Measurements from ENCODE around the gene PRKCI. TPM values are rescaled to one million over a fixed set of nuclear protein-coding genes. Genes with fewer than 3 reads are reported as not detected.
"Not testable (repeated sequence)": the region's sequence is repeated elsewhere in the genome, so short reads cannot be mapped to it uniquely, and the experiment has no call there.

PRKCI gene
- total and polyA plus RNA-seq, 9 of the 15 experiments (the other 6 are each of a cell fraction or from before 2014, with no cell fraction given) = 10.5 to 43.2 (median 31.4) TPM

GRCh38 chr3:170274641-170275040 is 52.4 kb downstream of the PRKCI start (continued):
- TF ChIP-seq ZNF707 (CRISPR knock-in tag; conservative IDR thresholded peaks at IDR 0.05) = no peak
- no peak for TF ChIP-seq NFE2 (IDR thresholded peaks at IDR 0.05; ENCODE audit: low read depth)

GRCh38 chr3:170275832-170276231 is 53.6 kb downstream of the PRKCI start:
- CTCF ChIA-PET (ENCODE audit: low intra/inter-chr PET ratio) = no interaction called here

GRCh38 chr3:170277311-170277710 is 55.1 kb downstream of the PRKCI start:
- ATAC-seq; BruUV-seq (replicated peaks); FAIRE-seq; H3K79me2 ChIP-seq (ENCODE audit: control insufficient read depth, insufficient read depth, low read length); H3K4me3 ChIP-seq; H4K20me1 ChIP-seq (replicated peaks; ENCODE audit: control insufficient read depth, insufficient read depth, low read length); intact Hi-C loops (cut with micrococcal nuclease); DNase-seq (ENCODE audit: extremely low read depth in 1 of 4, low spot score in 3 of 4); H3K4me2 ChIP-seq (ENCODE audit: insufficient read depth, low read length); H3K4me1 ChIP-seq (replicated peaks in 1 of 2; ENCODE audit: control insufficient read depth in 2 of 2, insufficient read depth in 2 of 2, low read length in 2 of 2); in situ Hi-C loops (cut with MboI); H3K9ac ChIP-seq (ENCODE audit: insufficient read depth in 1 of 2, low read depth in 2 of 2, low read length in 2 of 2); POLR2A ChIA-PET; H2AFZ ChIP-seq (ENCODE audit: low read depth, low read length); H3K27ac ChIP-seq (ENCODE audit: extremely low read depth, low read depth, low read length); H3K9me3 ChIP-seq (replicated peaks; ENCODE audit: control insufficient read depth, insufficient read depth, low read depth, low read length); CTCF ChIA-PET (ENCODE audit: low intra/inter-chr PET ratio); H3K27me3 ChIP-seq (ENCODE audit: control insufficient read depth in 2 of 2, insufficient read depth in 2 of 2, low read length in 2 of 2); H3K9me1 ChIP-seq (ENCODE audit: control insufficient read depth, insufficient read depth, low read length): not testable (repeated sequence)
- WGBS (ENCODE audit: insufficient coverage, low coverage, missing lambda C conversion rate) = 96% methylated on average over 10 of the region's 10 CpGs
- H3K36me3 ChIP-seq (ENCODE audit: control insufficient read depth, insufficient read depth, low read length) = peaks cover 45% of the 10 kb centered on the region; the same call in 2 of the 3 replicates

More at GRCh38 chr3:170275832-170276231, 53.6 kb downstream of the PRKCI start:
- no peaks in the 10 kb centered on the region for H4K20me1 ChIP-seq (replicated peaks; ENCODE audit: control insufficient read depth, insufficient read depth, low read length)
- no peak for DNase-seq (ENCODE audit: extremely low read depth in 1 of 4, low spot score in 3 of 4)
- no peaks in the 10 kb centered on the region for H3K27me3 ChIP-seq (ENCODE audit: control insufficient read depth in 2 of 2, insufficient read depth in 2 of 2, low read length in 2 of 2)
- no peaks in the 10 kb centered on the region for H3K9me1 ChIP-seq (ENCODE audit: control insufficient read depth, insufficient read depth, low read length)
- ATAC-seq = no peak
- H3K4me1 ChIP-seq (replicated peaks in 1 of 2; ENCODE audit: control insufficient read depth in 2 of 2, insufficient read depth in 2 of 2, low read length in 2 of 2) = no peaks in the 10 kb centered on the region
- H3K4me3 ChIP-seq = no peak overlapping the region
- FAIRE-seq = no peak
- H3K4me2 ChIP-seq (ENCODE audit: insufficient read depth, low read length) = no peak overlapping the region
- no peaks in the 10 kb centered on the region for H3K79me2 ChIP-seq (ENCODE audit: control insufficient read depth, insufficient read depth, low read length)
- in situ Hi-C loops (cut with MboI) (no loop called here), intact Hi-C loops (cut with micrococcal nuclease) (no loop called here)
- H2AFZ ChIP-seq (ENCODE audit: low read depth, low read length) = no peak overlapping the region
- no peak overlapping the region for H3K9ac ChIP-seq (ENCODE audit: insufficient read depth in 1 of 2, low read depth in 2 of 2, low read length in 2 of 2)
- no peak overlapping the region for H3K27ac ChIP-seq (ENCODE audit: extremely low read depth, low read depth, low read length)
- TF ChIP-seq STAG1 (CRISPR knock-in tag; IDR thresholded peaks at IDR 0.05; ENCODE audit: borderline replicate concordance) (no peak), ZNF121 (CRISPR knock-in tag; conservative IDR thresholded peaks at IDR 0.05) (peak; percentile 91)
- no peaks in the 10 kb centered on the region for H3K9me3 ChIP-seq (replicated peaks; ENCODE audit: control insufficient read depth, insufficient read depth, low read depth, low read length)
- 98% methylated on average over 3 of the region's 3 CpGs for WGBS (ENCODE audit: insufficient coverage, low coverage, missing lambda C conversion rate)
- no TSS peak for BruUV-seq (replicated peaks)
- peaks cover 45% of the 10 kb centered on the region; the same call in 2 of the 3 replicates for H3K36me3 ChIP-seq (ENCODE audit: control insufficient read depth, insufficient read depth, low read length)
- POLR2A ChIA-PET = interaction anchor here (0.6 kb wide), 1 partner anchor 10 kb away, joined by 4 read pairs; no protein-coding TSS in a partner anchor

All from K562 (cell line).